ENCODE measurements around the gene PTPRG.
"Not testable (repeated sequence)": the region's sequence is repeated elsewhere in the genome, so short reads cannot be mapped to it uniquely, and the experiment has no call there.

PTPRG gene

DNA sequence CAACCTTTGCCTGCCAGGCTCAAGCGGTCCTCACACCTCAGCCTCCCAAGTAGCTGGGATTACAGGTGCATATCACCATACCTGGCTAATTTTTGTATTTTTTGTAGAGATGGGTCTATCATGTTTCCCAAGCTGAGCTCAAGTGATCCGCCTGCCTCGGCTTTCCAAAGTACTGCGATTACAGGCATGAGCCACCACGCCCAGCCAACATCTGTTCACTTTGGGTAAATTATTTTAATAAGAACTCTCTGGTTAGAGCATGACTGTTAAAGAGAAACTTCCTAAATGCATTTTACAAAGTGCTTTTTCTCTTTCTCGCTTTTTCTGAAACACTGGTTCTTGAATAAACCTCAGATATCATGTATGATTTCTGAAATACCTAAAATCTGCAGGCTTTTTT, 172.5 kb downstream of the PTPRG start:
- H3K4me3 ChIP-seq (ENCODE audit: low read depth, low read length): no peak overlapping the region
- DNase-seq (ENCODE audit: low read depth): no peak

- no peak for DNase-seq (ENCODE audit: low read depth)
- H3K4me3 ChIP-seq (ENCODE audit: low read depth, low read length): no peak overlapping the region
Observed at GRCh38 chr3:61734749-61735686, 173.6 kb downstream of the PTPRG start.

GRCh38 chr3:61736506-61736905, 175.1 kb downstream of the PTPRG start:
- no peak for DNase-seq (ENCODE audit: low read depth)
- no peak overlapping the region for H3K4me3 ChIP-seq (ENCODE audit: low read depth, low read length)

DNA sequence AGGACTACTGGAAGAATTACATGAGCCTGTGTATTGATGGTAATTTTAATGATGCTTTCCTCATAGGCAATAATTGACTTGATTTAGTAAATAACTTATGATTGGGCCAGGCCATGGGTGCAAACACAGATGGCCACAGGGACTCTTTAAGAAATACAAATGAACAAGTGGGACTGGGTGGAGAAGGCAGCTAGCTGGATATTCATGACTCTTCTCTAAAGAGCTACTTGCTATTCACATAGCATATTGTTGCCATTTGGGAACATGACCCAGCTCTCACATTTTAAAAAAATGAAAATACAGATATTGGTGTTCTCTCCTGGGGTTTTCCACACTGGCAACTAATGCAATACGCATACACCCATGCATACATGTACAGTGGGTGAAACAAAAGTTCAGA, 178.3 kb downstream of the PTPRG start:
- no peak for DNase-seq (ENCODE audit: low read depth)
- no peak overlapping the region for H3K4me3 ChIP-seq (ENCODE audit: low read depth, low read length)

DNA sequence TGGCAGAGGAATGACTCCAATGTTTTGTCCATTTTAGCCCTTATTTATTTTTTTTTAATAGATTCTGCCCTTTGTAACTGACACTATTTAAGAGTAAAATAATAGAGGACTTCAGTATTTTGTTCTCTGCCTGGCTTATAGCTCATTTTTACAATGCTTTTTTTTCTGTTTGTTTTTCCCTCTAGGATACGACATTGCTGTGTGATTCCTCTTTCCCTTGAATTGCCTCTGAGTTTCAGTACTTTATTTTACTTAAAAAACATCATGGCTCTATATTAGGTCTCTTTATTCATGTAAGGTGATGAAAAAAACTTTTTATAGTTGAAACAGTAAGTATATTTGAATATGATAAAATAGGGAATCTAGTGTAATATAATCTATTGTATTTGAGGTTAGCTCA, 179.1 kb downstream of the PTPRG start:
- no peak for DNase-seq (ENCODE audit: low read depth)
- no peak overlapping the region for H3K4me3 ChIP-seq (ENCODE audit: low read depth, low read length)

GRCh38 chr3:61741551-61741950, 180.2 kb downstream of the PTPRG start:
- DNase-seq (ENCODE audit: low read depth): no peak
- no peak overlapping the region for H3K4me3 ChIP-seq (ENCODE audit: low read depth, low read length)

DNA sequence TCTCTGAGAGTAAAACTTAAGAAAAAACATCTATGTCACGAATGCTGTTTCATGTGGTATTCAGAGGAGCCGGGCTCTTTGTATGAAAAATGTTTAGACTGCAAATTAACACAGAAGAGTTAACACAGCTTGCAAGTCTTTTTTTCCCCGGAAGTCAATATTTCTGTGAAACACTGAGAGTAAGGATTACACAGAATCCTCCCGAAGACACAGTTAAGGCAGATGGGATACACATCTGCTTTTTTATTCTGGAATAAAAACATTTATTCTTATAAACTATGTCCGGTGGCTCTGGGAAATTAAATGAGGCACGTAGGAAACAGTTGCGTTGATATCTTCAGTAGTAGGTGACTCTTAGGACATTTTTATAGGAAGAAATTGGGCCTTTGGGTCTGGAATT, 180.6 kb downstream of the PTPRG start:
- H3K4me3 ChIP-seq (ENCODE audit: low read depth, low read length): no peak overlapping the region
- no peak for DNase-seq (ENCODE audit: low read depth)

- DNase-seq (ENCODE audit: low read depth): no peak
- H3K4me3 ChIP-seq (ENCODE audit: low read depth, low read length): no peak overlapping the region
Observed at GRCh38 chr3:61743067-61743466, 181.7 kb downstream of the PTPRG start.

DNA sequence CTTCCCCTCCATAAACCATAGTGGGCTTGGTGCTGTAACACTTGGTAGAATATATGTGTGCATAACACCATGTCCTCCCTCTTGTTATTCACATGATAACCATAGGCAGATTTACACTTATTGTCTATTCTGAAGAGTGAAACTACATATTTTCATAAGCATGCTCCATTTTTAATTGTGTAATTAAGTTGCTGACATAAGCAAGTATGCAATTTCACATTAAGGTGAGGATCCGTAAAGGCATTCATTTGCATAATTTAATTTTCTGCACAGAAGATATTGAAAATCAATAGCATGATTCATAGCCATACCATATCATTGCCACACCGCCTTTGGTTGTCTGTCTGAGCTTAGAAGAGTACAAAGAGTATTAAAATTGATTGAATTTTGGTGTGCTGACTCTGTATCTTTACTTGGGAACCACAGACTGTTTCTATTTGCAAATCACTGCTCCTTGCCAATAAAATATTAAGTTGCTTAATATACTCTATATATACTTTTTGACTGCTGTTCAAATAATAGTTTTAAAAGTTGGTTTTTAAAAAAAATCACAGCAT, 182.4 kb downstream of the PTPRG start:
- DNase-seq (ENCODE audit: low read depth): no peak
- no peak overlapping the region for H3K4me3 ChIP-seq (ENCODE audit: low read depth, low read length)

- H3K4me3 ChIP-seq (ENCODE audit: low read depth, low read length): no peak overlapping the region
- no peak for DNase-seq (ENCODE audit: low read depth)
Observed at GRCh38 chr3:61748288-61748687, 186.9 kb downstream of the PTPRG start.

- no peak overlapping the region for H3K4me3 ChIP-seq (ENCODE audit: low read depth, low read length)
- DNase-seq (ENCODE audit: low read depth): no peak
Observed at GRCh38 chr3:61750766-61751165, 189.4 kb downstream of the PTPRG start.

DNA sequence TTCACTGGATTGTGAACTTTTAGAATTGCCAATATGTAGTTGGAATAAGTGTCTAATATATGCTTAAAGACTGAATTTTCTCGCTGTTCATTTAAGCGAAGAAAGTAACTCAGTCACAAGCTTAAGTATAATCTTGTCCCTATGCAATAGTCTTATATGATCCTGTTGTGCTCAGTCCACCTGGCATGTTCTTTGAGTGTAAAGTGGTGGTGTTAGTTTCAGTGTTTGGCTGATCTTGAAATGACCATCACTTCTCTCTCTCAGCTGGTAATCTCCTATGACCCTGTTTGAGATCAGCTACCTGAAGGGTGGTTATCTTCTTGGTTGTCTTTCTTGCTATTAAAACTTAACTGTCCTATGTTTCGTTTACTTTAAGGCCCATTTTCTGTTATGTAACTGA, 197.5 kb downstream of the PTPRG start:
- H3K4me3 ChIP-seq (ENCODE audit: low read depth, low read length): no peak overlapping the region
- no peak for DNase-seq (ENCODE audit: low read depth)

GRCh38 chr3:61760783-61761182, 199.4 kb downstream of the PTPRG start:
- H3K4me3 ChIP-seq (ENCODE audit: low read depth, low read length); DNase-seq (ENCODE audit: low read depth): not testable (repeated sequence)

DNA sequence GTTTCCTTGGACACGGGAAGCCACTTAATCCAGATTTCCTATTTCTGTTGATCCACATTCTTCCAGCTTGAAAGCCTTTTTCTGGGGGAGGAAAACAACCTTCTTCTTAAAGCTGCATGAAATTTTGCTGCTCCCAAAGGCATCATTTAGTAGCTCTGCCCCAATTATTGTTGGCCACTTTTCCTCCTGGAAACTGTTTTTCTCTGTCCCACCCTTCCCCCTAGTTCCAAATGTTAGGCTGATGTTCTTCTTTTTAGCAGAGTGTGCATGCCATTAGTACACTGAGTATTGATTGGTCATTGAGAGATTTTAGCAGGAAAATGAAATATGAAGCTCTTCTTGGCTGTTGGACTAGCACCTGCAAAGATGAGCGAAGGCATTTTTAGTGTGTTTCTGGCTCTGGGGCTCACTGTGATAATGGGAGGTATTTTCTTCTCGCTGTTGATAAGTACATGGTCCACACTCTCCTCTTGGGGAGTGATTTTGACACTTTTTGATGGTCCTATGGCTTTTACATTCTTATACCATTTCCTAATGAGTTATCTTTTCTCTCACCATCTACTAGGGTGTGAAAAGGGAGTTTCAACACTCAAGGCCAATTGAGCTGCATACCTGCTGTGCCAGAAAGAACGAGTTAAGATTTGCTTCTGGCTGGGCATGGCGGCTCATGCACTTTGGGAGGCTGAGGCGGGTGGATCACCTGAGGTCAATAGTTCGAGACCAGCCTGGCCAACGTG, 200.5 kb downstream of the PTPRG start:
- no peak for DNase-seq (ENCODE audit: low read depth)
- no peak overlapping the region for H3K4me3 ChIP-seq (ENCODE audit: low read depth, low read length)

- no peak for DNase-seq (ENCODE audit: low read depth)
Observed at GRCh38 chr3:61765157-61765876, 203.9 kb downstream of the PTPRG start.

GRCh38 chr3:61768284-61769037, 207.1 kb downstream of the PTPRG start:
- H3K4me3 ChIP-seq (ENCODE audit: low read depth, low read length): no peak overlapping the region
- DNase-seq (ENCODE audit: low read depth): no peak

More at GRCh38 chr3:61765157-61765876, 203.9 kb downstream of the PTPRG start:
- no peak overlapping the region for H3K4me3 ChIP-seq (ENCODE audit: low read depth, low read length)

DNA sequence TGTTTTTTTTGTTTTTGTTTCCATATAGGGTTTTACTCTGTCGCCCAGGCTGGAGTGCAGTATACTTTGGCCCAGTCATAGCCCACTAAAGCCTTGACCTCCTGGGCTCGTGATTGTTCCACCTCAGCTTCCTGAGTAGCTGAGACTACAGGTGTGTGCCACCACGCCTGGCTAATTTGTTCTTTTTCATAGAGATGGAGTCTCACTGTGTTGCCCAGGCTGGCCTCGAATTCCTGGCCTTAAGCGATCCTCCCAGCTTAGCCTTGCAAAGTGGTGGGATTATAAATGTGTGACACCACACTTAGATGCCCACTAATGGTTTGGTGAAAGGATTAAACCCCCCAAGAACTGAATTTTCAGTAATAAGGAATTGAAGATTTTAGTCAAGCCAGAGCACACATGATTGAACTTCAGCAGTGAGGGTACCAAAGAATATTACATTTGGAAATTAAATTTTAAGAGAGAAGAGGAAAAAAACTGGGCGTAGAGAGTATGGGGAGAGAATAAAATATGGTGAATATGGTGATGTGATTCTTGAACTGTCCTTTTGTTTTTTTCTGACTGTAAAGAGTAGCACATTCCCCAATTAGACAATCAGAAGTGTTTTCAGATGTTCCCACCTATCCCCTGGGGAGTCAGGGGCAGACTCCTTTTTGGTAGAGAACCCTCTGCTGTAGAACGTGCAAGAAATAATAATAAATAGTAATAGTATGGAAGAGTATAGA, 208.1 kb downstream of the PTPRG start:
- no peak for DNase-seq (ENCODE audit: low read depth)
- no peak overlapping the region for H3K4me3 ChIP-seq (ENCODE audit: low read depth, low read length)

GRCh38 chr3:61771976-61772375, 210.6 kb downstream of the PTPRG start:
- DNase-seq (ENCODE audit: low read depth): no peak
- no peak overlapping the region for H3K4me3 ChIP-seq (ENCODE audit: low read depth, low read length)
